HCT116 (cell line): ENCODE results near the gene KANSL1. TPM values are rescaled to one million over a fixed set of nuclear protein-coding genes. Genes with fewer than 3 reads are reported as not detected.

Experiments
- ATAC-seq: fragments of 200-7000 bp; cut with Tn5 transposase; 2 replicates; pipeline ENCODE4 v1.9.1; 2020; ENCODE audit warnings: mild to moderate bottlenecking, moderate library complexity
- BruUV-seq: library from RNA; stranded (reverse); fragments of 400-500 nt; replicated peaks from 2 replicates; lab custom pipeline; 2021; lab: Mats Ljungman, UMichigan
- CTCF ChIA-PET: fragments of 300-600 bp; sonication (Branson Sonifier 250); formaldehyde crosslinking; loops from one replicate; lab custom pipeline; 2021; ENCODE audit warnings: antibody characterized with exemption; lab: Charles Lee
- POLR2A ChIA-PET: fragments of 300-600, 350-600 bp; sonication (Branson Sonifier 250); formaldehyde crosslinking; loops from one replicate; lab custom pipeline; 2021; ENCODE audit warnings: antibody characterized with exemption; lab: Charles Lee
- RAD21 ChIA-PET, 2 experiments: fragments of 300-600 bp; sonication (Branson Sonifier 250); formaldehyde crosslinking; loops; one replicate each; lab custom pipeline; 2023; ENCODE audit warnings: low total read pairs in 2 of 2; ENCODE audit not compliant: uncharacterized antibody in 2 of 2, unreplicated experiment in 2 of 2, low non-redundant PET in 1 of 2; lab: Charles Lee
- DNase-seq: peaks from one replicate; pipeline ENCODE4 v3.0.0-alpha.2; 2010; ENCODE audit warnings: low read depth, low spot score
- H2AFZ ChIP-seq: fragments of 200-600 bp; shearing (Covaris generic), sonication (generic); 2 replicates; pipeline ENCODE4 v1.6.1; 2017; ENCODE audit warnings: low read depth, mixed run types, mixed read lengths, antibody characterized with exemption, low read length; ENCODE audit not compliant: poor library complexity, severe bottlenecking
- H3K27ac ChIP-seq: 2 replicates; pipeline ENCODE4 v1.5.1; 2012; ENCODE audit warnings: low read depth, low read length
- H3K27me3 ChIP-seq: fragments of 200-600 bp; sonication (generic); 2 replicates; pipeline ENCODE4 v1.6.1; 2016; ENCODE audit warnings: mixed run types, low read length, mixed read lengths; ENCODE audit not compliant: insufficient read depth
- H3K36me3 ChIP-seq, 2 experiments: fragments of 200-500 bp in 1 of 2; fragments of 200-600 bp in 1 of 2; sonication (Bioruptor generic) in 1 of 2; sonication (generic) in 1 of 2; 2 replicates each; pipeline versions ENCODE4 v1.5.1 to v1.6.1; 2014 to 2016; ENCODE audit warnings: low read length in 2 of 2, inconsistent platforms in 1 of 2, mixed read lengths in 1 of 2, mixed run types in 1 of 2; ENCODE audit not compliant: insufficient read depth in 2 of 2, control insufficient read depth in 1 of 2
- H3K4me1 ChIP-seq, 2 experiments: fragments of 200-600 bp in 1 of 2; sonication (generic) in 1 of 2; 2 replicates each; pipeline versions ENCODE4 v1.5.1 to v1.6.1; 2012 to 2017; ENCODE audit warnings: low read length in 2 of 2, inconsistent platforms in 1 of 2, mild to moderate bottlenecking in 1 of 2, mixed read lengths in 1 of 2, mixed run types in 1 of 2, moderate library complexity in 1 of 2; ENCODE audit not compliant: insufficient read depth in 2 of 2, control insufficient read depth in 1 of 2
- H3K4me2 ChIP-seq: fragments of 200-600 bp; sonication (generic); 2 replicates; pipeline ENCODE4 v1.6.1; 2017; ENCODE audit warnings: mixed run types, low read length, mixed read lengths
- H3K4me3 ChIP-seq, 2 experiments: fragments of 200-600 bp in 1 of 2; sonication (generic) in 1 of 2; replicated peaks in 1 of 2; 2 replicates each; pipeline ENCODE4 v1.5.1; 2011 to 2016; ENCODE audit warnings: low read length in 2 of 2, control low read depth in 1 of 2, low read depth in 1 of 2, mild to moderate bottlenecking in 1 of 2, mixed read lengths in 1 of 2, mixed run types in 1 of 2
- H3K79me2 ChIP-seq: fragments of 200-600 bp; sonication (generic); 2 replicates; pipeline ENCODE4 v1.6.1; 2017; ENCODE audit warnings: mild to moderate bottlenecking, mixed run types, low read length, moderate library complexity, mixed read lengths; ENCODE audit not compliant: insufficient read depth
- H3K9ac ChIP-seq: fragments of 200-600 bp; sonication (generic); 2 replicates; pipeline ENCODE4 v1.6.1; 2016; ENCODE audit warnings: low read length, mixed read lengths
- H3K9me2 ChIP-seq: fragments of 200-600 bp; sonication (generic), shearing (Covaris generic); 2 replicates; pipeline ENCODE4 v1.6.1; 2017; ENCODE audit warnings: mixed run types, mild to moderate bottlenecking, moderate library complexity; ENCODE audit not compliant: insufficient read depth
- H3K9me3 ChIP-seq, 2 experiments: fragments of 200-500 bp in 1 of 2; fragments of 200-600 bp in 1 of 2; sonication (Bioruptor generic) in 1 of 2; sonication (generic) in 1 of 2; 2 replicates each; pipeline ENCODE4 v1.6.1; 2014 to 2017; ENCODE audit warnings: low read length in 2 of 2, mixed read lengths in 2 of 2, inconsistent platforms in 1 of 2, low read depth in 1 of 2, mild to moderate bottlenecking in 1 of 2, mixed run types in 1 of 2, moderate library complexity in 1 of 2; ENCODE audit not compliant: control insufficient read depth in 1 of 2, insufficient read depth in 1 of 2
- H4K20me1 ChIP-seq: fragments of 200-600 bp; sonication (generic), shearing (Covaris generic); 2 replicates; pipeline ENCODE4 v1.6.1; 2017; ENCODE audit warnings: mixed run types, mild to moderate bottlenecking, moderate library complexity; ENCODE audit not compliant: insufficient read depth
- CEBPB ChIP-seq: IDR thresholded peaks from 2 replicates; pipeline ENCODE4 v1.6.1; 2012; ENCODE audit warnings: low read depth
- EZH2phosphoT487 ChIP-seq: fragments of 200-600 bp; IDR thresholded peaks from 2 replicates; pipeline ENCODE4 v1.6.1; 2018; ENCODE audit warnings: antibody characterized with exemption, borderline replicate concordance
- MAX ChIP-seq: IDR thresholded peaks from 2 replicates; pipeline ENCODE4 v1.6.1; 2012
- RAD21 ChIP-seq: IDR thresholded peaks from 2 replicates; pipeline ENCODE4 v1.6.1; 2012; ENCODE audit warnings: low read depth, mild to moderate bottlenecking
- SIN3A ChIP-seq: IDR thresholded peaks from 2 replicates; pipeline ENCODE4 v1.6.1; 2012; ENCODE audit warnings: low read depth
- ZNF274 ChIP-seq: fragments of 200-500 bp; sonication (Bioruptor generic); IDR thresholded peaks from 2 replicates; pipeline ENCODE4 v1.6.1; 2014; ENCODE audit warnings: mild to moderate bottlenecking, low read depth, low read length, inconsistent platforms
- intact Hi-C: fragments of 100-400 bp; cut with micrococcal nuclease; formaldehyde crosslinking; loops from 2 replicates; pipeline ENCODE4 v1.10.0; 2022
- total RNA-seq: library from RNA; stranded (reverse); gene quantifications from one replicate; pipeline ENCODE4 v1.2.1, GENCODE V29; 2021; ENCODE audit not compliant: unreplicated experiment

The KANSL1 gene
- total RNA-seq, 1 experiment from 2014 or later = 77.5 TPM

DNA sequence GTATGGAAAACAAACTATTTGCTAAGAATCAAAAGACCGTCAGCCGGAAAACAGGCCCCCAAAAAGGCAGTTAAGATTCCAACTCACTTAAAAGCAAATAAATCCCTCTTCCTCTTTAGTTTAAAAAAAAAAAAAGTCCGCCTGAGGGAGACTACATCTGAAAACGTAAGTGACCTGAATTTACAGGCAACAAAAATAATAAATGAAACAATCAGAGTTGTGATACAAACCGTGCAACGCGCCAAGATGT is 1.1 kb downstream of the KANSL1 start:
- DNase-seq = no peak
- POLR2A ChIA-PET = no interaction called here
- Histone ChIP-seq H2AFZ (no peak overlapping the region), H3K9ac (peak overlapping the region; percentile 91), H3K4me1 (peaks cover 20 to 49% of the 10 kb centered on the region in 2 experiments), H4K20me1 (peaks cover 43% of the 10 kb centered on the region), H3K9me2 (no peaks in the 10 kb centered on the region), H3K9me3 (no peaks in the 10 kb centered on the region), H3K27ac (peak overlapping the region; percentile 98), H3K27me3 (no peaks in the 10 kb centered on the region), H3K36me3 (no peaks in the 10 kb centered on the region), H3K79me2 (peaks cover 84% of the 10 kb centered on the region), H3K4me3 (peak overlapping the region; percentile 84), H3K4me2 (peak overlapping the region; percentile 84)
- CTCF ChIA-PET = interaction anchor here (1.1 kb wide), 1 partner anchor 9 kb away, joined by 15 read pairs; no protein-coding TSS in a partner anchor
- TF ChIP-seq EZH2phosphoT487 = no peak
- TF ChIP-seq CEBPB = 0 out of 2 replicates have a peak, but pooled peaks have one; percentile 42
- no TSS peak for BruUV-seq
- intact Hi-C loops = loop anchor here (5.0 kb wide), 1 partner anchor 190 kb away; no protein-coding TSS in a partner anchor
- no peak for ATAC-seq
- RAD21 ChIA-PET = interaction anchor here in 1 of 2 experiments (0.6 kb wide), 1 partner anchor 21 kb away, joined by 3 read pairs; no protein-coding TSS in a partner anchor

GRCh38 chr17:46191322-46192188 is 1.7 kb downstream of the KANSL1 start:
- ChIA-PET CTCF (no interaction called here), POLR2A (no interaction called here), RAD21 (interaction anchor here (0.6 kb wide), 2 partner anchors 22 to 46 kb away, joined by 3 read pairs; no protein-coding TSS in a partner anchor)
- no peaks in the 10 kb centered on the region for H3K9me2 ChIP-seq
- peak overlapping the region; percentile 98 for H3K27ac ChIP-seq
- ATAC-seq = no peak
- H3K79me2 ChIP-seq = peaks cover 86% of the 10 kb centered on the region
- peaks cover 21 to 52% of the 10 kb centered on the region in 2 experiments for H3K4me1 ChIP-seq
- peak overlapping the region; percentile 84 for H3K4me2 ChIP-seq
- H4K20me1 ChIP-seq = peaks cover 46% of the 10 kb centered on the region
- no peaks in the 10 kb centered on the region for H3K9me3 ChIP-seq
- H3K4me3 ChIP-seq = peak overlapping the region; percentile 84
- no peak overlapping the region for H2AFZ ChIP-seq
- TSS peak; percentile 66 for BruUV-seq
- intact Hi-C loops = loop anchor here (5.0 kb wide), 1 partner anchor 189 kb away; no protein-coding TSS in a partner anchor
- TF ChIP-seq MAX (peak; percentile 74), ZNF274 (no peak), RAD21 (no peak), SIN3A (peak; percentile 49; the same call in 1 of the 2 replicates)
- H3K9ac ChIP-seq = peak overlapping the region; percentile 91
- no peaks in the 10 kb centered on the region for H3K36me3 ChIP-seq
- no peak for DNase-seq
- no peaks in the 10 kb centered on the region for H3K27me3 ChIP-seq
